Ascending aorta (tissue), 2 donors: ENCODE results near the gene MYCBPAP. TPM values are rescaled to one million over a fixed set of nuclear protein-coding genes. Genes with fewer than 3 reads are reported as not detected.
A peak's percentile ranks its signal among the peaks of the same experiment; 100 is the strongest.

Source experiments
- DNase-seq, 2 donors: peaks; one replicate each; pipeline ENCODE4 v3.0.0-alpha.2; 2019; ENCODE audit warnings: low spot score in 2 of 2
- H3K27ac ChIP-seq, 2 donors: fragments of 200-600 bp; sonication (generic); one replicate each; pipeline ENCODE4 v1.5.1; 2016 to 2017; ENCODE audit warnings: mild to moderate bottlenecking in 1 of 2
- H3K27me3 ChIP-seq: fragments of 200-600 bp; sonication (generic); one replicate; pipeline ENCODE4 v1.5.1; 2017
- H3K36me3 ChIP-seq, 2 donors: fragments of 200-600 bp; sonication (generic); one replicate each; pipeline ENCODE4 v1.5.1; 2016
- H3K4me1 ChIP-seq, 2 donors: fragments of 200-600 bp; sonication (generic); one replicate each; pipeline ENCODE4 v1.5.1; 2016 to 2017; ENCODE audit warnings: mild to moderate bottlenecking in 1 of 2
- H3K4me3 ChIP-seq, 2 donors: fragments of 200-600 bp; sonication (generic); one replicate each; pipeline ENCODE4 v1.5.1; 2016 to 2017; ENCODE audit warnings: mild to moderate bottlenecking in 1 of 2
- H3K9me3 ChIP-seq, 2 donors: fragments of 200-600 bp; sonication (generic); one replicate each; pipeline ENCODE4 v1.5.1; 2016
- CTCF ChIP-seq, 3 experiments: fragments of 200-600 bp in 2 of 3; fragments of 450-650 bp in 1 of 3; sonication (generic) in 2 of 3; IDR thresholded peaks; one replicate each; pipeline ENCODE4 v1.5.1; 2016 to 2019; ENCODE audit warnings: antibody characterized with exemption in 3 of 3, mild to moderate bottlenecking in 1 of 3, moderate library complexity in 1 of 3
- intact Hi-C: fragments of 100-400 bp; cut with DNase I; formaldehyde crosslinking; loops from one replicate; pipeline ENCODE4 v1.15.1; 2023
- total RNA-seq: library from RNA; depleted of rRNA; stranded (reverse); fragments of >200 nt; gene quantifications from one replicate; pipeline ENCODE4 v1.1.0, GENCODE V29; 2016

Gene MYCBPAP
- total RNA-seq, 1 donor from 2014 or later, result 7.9 TPM

GRCh38 chr17:50549256-50549941 is 41.2 kb downstream of the MYCBPAP start:
- intact Hi-C loops, result loop anchor here (5.0 kb wide), 1 partner anchor 403 kb away; no protein-coding TSS in a partner anchor
- Histone ChIP-seq H3K4me3 (no peak overlapping the region), H3K27ac (no peak overlapping the region), H3K27me3 (no peaks in the 10 kb centered on the region), H3K9me3 (no peaks in the 10 kb centered on the region), H3K4me1 (peaks cover 0 to 8% of the 10 kb centered on the region in 2 donors), H3K36me3 (peaks cover 3 to 9% of the 10 kb centered on the region in 2 donors)
- DNase-seq, result no peak
- TF ChIP-seq CTCF (IDR thresholded peaks at IDR 0.05), result no peak

GRCh38 chr17:50549969-50550368 is 41.7 kb downstream of the MYCBPAP start:
- Histone ChIP-seq H3K36me3 (peaks cover 3 to 10% of the 10 kb centered on the region in 2 donors), H3K27me3 (no peaks in the 10 kb centered on the region), H3K4me3 (no peak overlapping the region), H3K9me3 (no peaks in the 10 kb centered on the region), H3K27ac (no peak overlapping the region), H3K4me1 (peaks cover 0 to 8% of the 10 kb centered on the region in 2 donors)
- intact Hi-C loops, result loop anchor here (2.0 to 5.0 kb wide), 2 partner anchors 143 to 402 kb away; no protein-coding TSS in a partner anchor
- DNase-seq, result no peak
- TF ChIP-seq CTCF (IDR thresholded peaks at IDR 0.05), result no peak

GRCh38 chr17:50550661-50551432 is 42.6 kb downstream of the MYCBPAP start:
- peaks cover 0 to 8% of the 10 kb centered on the region in 2 donors for H3K4me1 ChIP-seq
- peak; percentile 83 to 91 (median 87) for TF ChIP-seq CTCF (IDR thresholded peaks at IDR 0.05)
- H3K9me3 ChIP-seq, result no peaks in the 10 kb centered on the region
- DNase-seq, result peak; percentile 43 to 87
- peaks cover 10 to 18% of the 10 kb centered on the region in 2 donors for H3K36me3 ChIP-seq
- intact Hi-C loops, result loop anchor here (2.0 kb wide), 1 partner anchor 142 kb away; no protein-coding TSS in a partner anchor
- H3K27me3 ChIP-seq, result no peaks in the 10 kb centered on the region
- no peak overlapping the region for H3K27ac ChIP-seq
- no peak overlapping the region for H3K4me3 ChIP-seq

GRCh38 chr17:50551433-50551815 is 43.2 kb downstream of the MYCBPAP start:
- H3K27ac ChIP-seq, result no peak overlapping the region
- TF ChIP-seq CTCF (IDR thresholded peaks at IDR 0.05), result no peak
- peaks cover 0 to 8% of the 10 kb centered on the region in 2 donors for H3K4me1 ChIP-seq
- H3K4me3 ChIP-seq, result no peak overlapping the region
- intact Hi-C loops, result loop anchor here (2.0 kb wide), 1 partner anchor 141 kb away; no protein-coding TSS in a partner anchor
- H3K36me3 ChIP-seq, result peaks cover 10 to 21% of the 10 kb centered on the region in 2 donors
- no peak for DNase-seq
- no peaks in the 10 kb centered on the region for H3K27me3 ChIP-seq
- H3K9me3 ChIP-seq, result no peaks in the 10 kb centered on the region

GRCh38 chr17:50551884-50552283 is 43.6 kb downstream of the MYCBPAP start:
- Histone ChIP-seq H3K9me3 (no peaks in the 10 kb centered on the region), H3K4me1 (peaks cover 0 to 8% of the 10 kb centered on the region in 2 donors), H3K4me3 (no peak overlapping the region), H3K27me3 (no peaks in the 10 kb centered on the region), H3K27ac (no peak overlapping the region), H3K36me3 (peaks cover 10 to 21% of the 10 kb centered on the region in 2 donors)
- TF ChIP-seq CTCF (IDR thresholded peaks at IDR 0.05), result no peak
- no peak for DNase-seq
- intact Hi-C loops, result loop anchor here (2.0 kb wide), 1 partner anchor 141 kb away; no protein-coding TSS in a partner anchor
